ENCODE data around the gene YPEL4.
"Not testable (repeated sequence)": the region's sequence is repeated elsewhere in the genome, so short reads cannot be mapped to it uniquely, and the experiment has no call there.

The YPEL4 gene, protein sequence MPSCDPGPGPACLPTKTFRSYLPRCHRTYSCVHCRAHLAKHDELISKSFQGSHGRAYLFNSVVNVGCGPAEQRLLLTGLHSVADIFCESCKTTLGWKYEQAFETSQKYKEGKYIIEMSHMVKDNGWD

DNA sequence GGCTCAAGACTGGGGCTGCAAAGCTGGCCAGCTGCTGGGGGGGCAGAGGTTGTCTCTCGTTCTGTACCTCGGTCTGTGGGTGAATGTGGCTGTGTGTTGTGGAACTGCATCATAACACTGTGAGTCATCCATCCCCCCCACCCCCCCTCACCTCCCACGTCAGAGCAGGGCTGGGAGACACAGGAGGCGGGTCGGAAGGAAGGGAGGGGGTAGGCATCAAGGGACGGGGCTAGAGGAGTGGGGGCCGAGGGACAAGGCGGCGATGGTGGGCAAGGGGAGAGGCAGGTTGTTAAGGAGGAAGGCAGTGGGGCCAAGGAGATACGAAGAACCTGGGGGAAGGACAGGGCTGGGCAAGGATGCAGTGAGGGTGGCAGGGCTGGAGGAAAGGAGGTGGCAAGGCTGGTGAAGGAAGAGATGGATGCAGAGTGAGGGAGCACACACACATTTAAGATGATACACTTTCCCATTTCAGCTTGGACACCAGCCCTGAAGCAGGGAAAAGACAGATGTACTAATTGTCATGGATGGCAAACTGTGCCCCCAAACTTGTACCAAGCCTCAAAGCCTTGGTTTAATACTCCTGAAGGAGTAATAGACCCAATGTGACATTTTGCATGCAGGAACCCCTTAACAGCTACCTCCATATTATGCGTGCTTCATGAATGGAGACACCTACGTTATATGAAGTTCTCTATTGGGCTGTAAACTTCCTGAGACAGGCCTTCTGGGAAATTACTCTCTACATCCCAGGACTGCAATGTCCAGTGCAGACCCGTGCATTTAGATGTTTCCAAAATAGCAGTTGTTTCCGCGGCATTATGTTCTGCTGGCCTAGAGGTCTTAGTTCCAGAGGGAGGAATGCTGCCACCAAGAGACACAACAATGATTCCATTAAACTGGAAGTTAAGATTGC, at the start of gene YPEL4:
YPEL4 (minus strand) TSS at position 87 of the 913 bp plus-strand sequence. CDS start 2,805 bp downstream, outside the sequence.
- DNase-seq: peak; percentile 72

DNA sequence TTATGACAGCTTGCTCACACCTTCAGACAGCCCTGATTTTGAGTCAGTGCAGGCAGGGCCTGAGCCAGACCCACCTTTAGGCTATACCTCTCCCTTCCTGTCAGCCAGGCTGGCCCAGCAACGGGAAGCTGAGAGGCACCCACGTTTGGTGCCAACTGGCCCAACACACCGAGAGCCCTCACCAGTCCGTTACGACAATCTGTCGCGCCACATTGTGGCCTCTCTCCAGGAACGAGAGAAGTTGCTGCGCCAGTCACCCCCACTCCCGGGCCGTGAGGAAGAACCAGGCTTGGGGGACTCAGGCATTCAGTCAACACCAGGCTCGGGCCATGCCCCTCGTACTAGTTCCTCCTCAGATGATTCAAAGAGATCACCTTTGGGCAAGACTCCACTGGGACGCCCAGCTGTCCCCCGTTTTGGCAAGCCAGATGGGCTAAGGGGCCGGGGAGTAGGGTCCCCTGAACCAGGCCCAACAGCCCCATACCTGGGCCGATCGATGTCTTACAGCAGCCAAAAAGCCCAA, 49.2 kb upstream of the YPEL4 start:
- DNase-seq: no peak

- DNase-seq: not testable (repeated sequence)
These were observed 40.8 kb upstream of the YPEL4 start for GRCh38 chr11:57690474-57690873.

DNA sequence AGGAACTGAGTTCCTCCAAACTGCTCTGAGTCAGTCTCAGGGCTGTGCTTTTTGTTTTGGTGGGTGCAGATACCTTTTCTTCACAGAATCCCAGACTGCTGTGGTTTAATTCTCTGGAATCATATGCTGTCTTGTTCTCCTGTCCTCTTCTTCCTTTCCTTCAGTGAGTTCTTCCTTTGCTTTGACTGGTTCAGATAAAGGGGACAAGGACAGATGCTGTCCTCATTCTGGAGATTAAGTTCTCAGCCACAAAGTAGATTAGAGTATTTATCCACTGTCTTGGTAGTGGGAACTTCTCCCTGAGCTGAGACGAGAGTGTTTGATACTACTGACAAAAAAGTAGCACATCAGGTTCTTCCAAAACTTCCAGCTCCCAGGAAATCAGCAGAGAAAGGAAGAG, 31.5 kb upstream of the YPEL4 start:
- DNase-seq: no peak

- no peak for DNase-seq
These were observed 30.8 kb upstream of the YPEL4 start for GRCh38 chr11:57680552-57680874.

DNA sequence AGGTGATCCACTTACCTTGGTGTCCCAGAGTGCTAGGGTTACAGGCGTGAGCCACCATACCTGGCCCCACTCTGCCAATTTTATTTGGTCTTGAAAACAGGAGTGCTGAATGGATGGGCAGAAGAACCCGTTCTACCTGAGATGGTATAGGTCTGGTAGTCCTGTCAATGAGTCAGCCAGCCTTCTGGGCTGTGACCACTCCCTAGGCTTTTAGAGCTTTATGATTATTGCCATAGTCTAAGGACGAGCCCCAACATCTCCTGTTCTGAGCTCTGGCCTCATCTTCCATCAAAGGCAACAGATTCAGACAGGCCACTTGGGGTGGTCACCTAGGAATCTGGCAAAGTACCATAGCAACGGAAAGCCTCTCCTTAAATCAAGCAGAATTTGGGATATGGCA, 29.7 kb upstream of the YPEL4 start:
- DNase-seq: no peak

GRCh38 chr11:57675176-57675941, 25.6 kb upstream of the YPEL4 start:
- no peak for DNase-seq

DNA sequence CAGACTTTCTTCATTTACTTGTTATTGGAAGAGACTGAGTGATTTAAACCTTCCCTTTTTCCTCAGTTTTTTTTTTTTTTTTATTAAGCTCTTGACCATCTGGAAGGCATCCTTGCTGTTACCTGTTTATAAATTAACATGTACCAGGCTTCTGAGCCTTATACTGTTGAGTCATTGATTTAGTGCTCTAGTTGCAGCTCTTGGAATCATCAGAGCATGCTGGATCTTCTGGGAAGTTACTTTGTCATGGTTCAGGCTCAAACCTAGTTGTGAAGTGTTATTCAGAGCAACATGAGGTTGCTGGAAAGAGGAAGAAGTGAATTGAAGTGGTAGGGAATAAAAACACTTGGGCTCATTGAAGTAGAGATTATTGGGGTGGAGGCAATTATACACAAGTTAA, 24.5 kb upstream of the YPEL4 start:
- DNase-seq: no peak

- peak; percentile 56 for DNase-seq
These were observed 18.7 kb upstream of the YPEL4 start for GRCh38 chr11:57668434-57668782.

- peak; percentile 97 for DNase-seq
These were observed 18.2 kb upstream of the YPEL4 start, which contains the start of gene ZDHHC5 for GRCh38 chr11:57667736-57668433. ZDHHC5 (plus strand) TSS chr11:57668114; CDS start chr11:57673091, 4,977 bp downstream.

- DNase-seq: peak; percentile 91
These were observed 17.5 kb upstream of the YPEL4 start for GRCh38 chr11:57667117-57667735.

DNA sequence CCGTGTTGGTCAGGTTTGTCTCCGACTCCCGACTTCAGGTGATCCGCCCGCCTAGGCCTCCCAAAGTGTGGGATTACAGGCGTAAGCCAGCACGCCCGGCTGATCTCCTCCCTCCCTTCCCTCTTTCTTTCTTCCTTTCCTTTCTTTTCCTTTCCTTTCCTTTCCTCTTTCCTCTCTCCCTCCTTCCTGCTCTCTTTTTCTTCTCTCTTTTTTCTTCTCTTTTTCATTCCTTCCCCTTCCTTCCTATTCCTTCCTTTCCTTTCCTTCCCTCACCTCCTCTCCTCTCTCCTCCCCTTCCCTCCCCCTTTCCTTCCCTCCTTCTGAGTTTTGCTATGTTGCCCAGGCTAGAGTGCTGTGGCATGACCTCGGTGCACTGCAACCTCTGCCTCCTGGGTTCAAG, 14.3 kb upstream of the YPEL4 start:
- no peak for DNase-seq

DNA sequence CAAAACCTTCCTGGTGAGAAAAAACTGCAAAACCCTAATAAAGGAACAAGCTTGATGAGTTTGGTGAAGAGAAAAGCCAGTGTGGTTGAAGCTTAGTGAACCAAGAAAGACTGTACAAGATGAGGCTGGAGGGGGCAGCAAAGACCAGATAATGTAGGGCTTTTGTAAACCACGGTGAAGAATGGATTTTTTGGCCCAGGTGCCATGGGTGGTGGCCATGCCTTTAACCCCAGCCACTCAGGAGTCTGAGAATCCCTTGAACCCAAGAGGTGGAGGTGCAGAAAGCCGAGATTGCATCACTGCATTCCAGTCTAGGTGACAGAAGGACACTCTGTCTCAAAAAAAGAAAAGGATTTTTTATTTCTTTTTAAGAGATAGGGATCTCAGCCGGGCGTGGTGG, 13.2 kb upstream of the YPEL4 start:
- DNase-seq: no peak

DNA sequence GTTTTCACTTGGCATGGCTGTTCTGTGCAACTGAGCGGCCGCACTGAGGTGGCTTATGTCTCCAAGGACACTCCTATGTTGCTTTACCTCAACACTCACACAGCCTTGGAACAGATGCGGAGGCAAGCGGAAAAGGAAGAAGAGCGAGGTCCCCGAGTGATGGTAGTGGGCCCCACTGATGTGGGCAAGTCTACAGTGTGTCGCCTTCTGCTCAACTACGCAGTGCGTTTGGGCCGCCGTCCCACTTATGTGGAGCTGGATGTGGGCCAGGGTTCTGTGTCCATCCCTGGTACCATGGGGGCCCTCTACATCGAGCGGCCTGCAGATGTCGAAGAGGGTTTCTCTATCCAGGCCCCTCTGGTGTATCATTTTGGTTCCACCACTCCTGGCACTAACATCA, 10.0 kb upstream of the YPEL4 start:
- no peak for DNase-seq

DNA sequence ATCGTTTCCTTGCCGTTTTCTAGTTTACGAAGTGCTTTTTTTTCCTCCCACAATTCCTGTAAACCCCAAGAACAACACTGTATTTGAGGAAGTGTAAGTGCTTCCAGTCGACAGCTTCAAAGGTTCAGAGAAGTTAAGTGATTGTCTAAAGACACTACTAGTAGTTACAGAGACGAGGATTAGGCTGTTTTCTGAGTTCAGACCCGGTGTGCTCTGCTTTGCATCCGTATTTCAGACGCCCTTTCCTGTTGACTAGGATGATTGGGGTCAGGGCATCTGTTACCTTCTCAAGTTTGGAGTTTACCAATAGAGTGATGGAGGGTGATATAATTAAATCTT, 8.3 kb upstream of the YPEL4 start:
- DNase-seq: no peak

- peak; percentile 98 for DNase-seq
These were observed 7.7 kb upstream of the YPEL4 start, which contains the start of gene CLP1 for GRCh38 chr11:57657194-57658022. CLP1 (plus strand) TSS chr11:57657762; CDS start chr11:57659477, 1,715 bp downstream.

DNA sequence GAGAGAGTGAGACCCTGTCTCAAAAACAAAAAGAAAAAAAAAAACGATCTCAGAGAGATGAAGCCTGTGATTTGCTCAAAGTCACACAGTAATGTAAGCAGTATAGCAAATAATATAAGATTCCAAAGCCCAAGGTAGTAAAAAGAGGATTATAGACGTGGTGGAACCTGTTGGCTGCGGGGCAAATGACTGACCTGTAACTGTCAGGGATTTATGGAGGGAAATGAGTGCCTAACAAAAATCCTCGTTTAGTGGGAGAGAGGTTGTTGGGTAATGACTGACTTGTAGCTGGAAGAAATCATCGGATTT, 7.1 kb upstream of the YPEL4 start:
- DNase-seq: no peak

DNA sequence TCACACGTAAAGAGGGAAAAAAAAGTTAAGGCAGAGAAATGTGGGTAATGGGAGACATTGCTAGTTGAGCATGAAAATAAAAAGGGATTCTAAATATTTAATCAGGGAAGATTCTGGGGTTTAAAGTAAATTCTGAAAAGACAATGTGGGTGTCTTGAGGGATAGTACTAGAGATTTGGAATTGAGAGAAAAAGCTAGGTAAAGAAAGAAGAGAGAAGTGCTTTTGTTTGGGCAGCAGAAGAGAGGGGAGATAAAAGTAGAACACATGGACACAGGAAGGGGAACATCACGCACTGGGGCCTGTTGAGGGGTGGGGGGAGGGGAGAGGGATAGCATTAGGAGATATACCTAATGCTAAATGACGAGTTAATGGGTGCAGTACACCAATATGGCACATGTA, 3.5 kb upstream of the YPEL4 start:
- DNase-seq: no peak

- DNase-seq: no peak
These were observed 3.0 kb upstream of the YPEL4 start for GRCh38 chr11:57652662-57653061.

GRCh38 chr11:57652230-57652629, 2.5 kb upstream of the YPEL4 start:
- DNase-seq: not testable (repeated sequence)

DNA sequence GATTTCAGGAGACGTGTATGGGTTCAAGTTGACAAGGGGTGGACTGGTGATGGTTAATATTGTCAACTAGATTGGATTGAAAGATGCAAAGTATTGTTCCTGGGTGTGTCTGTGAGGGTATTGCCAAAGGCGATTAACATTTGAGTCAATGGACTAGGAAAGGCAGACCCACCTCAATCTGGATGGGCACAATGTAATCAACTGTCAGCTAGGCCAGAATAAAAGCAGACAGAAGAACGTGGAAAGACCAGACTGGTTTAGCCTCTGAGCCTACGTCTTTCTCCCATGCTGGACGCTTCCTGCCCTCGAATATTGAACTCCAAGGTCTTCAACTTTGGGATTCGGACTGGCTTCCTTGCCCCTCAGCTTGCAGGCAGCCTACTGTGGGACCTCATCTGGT, 1.7 kb upstream of the YPEL4 start:
- no peak for DNase-seq

DNA sequence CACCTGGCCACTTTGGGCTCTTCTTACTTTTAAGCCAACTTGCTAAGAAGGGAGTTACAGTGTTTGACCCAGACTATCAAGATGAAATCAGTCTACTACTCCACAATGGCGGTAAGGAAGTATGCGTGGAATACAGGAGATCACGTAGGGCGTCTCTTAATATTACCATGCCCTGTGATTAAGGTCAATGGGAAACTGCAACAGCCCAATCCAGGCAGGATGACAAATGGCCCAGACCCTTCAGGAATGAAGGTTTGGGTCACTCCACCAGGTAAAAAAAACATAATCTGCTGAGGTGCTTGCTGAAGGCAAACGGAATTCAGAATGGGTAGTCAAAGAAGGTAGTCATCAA, 1.0 kb upstream of the YPEL4 start:
- DNase-seq: no peak
